HG03103 (cell line): Measurements from ENCODE around the gene DIP2B.

Source experiments
- ATAC-seq: cut with Tn5 transposase; IDR thresholded peaks from one replicate; pipeline ENCODE4 v1.9.1; 2021; ENCODE audit warnings: low read depth; ENCODE audit not compliant: unreplicated experiment

Gene DIP2B

DNA sequence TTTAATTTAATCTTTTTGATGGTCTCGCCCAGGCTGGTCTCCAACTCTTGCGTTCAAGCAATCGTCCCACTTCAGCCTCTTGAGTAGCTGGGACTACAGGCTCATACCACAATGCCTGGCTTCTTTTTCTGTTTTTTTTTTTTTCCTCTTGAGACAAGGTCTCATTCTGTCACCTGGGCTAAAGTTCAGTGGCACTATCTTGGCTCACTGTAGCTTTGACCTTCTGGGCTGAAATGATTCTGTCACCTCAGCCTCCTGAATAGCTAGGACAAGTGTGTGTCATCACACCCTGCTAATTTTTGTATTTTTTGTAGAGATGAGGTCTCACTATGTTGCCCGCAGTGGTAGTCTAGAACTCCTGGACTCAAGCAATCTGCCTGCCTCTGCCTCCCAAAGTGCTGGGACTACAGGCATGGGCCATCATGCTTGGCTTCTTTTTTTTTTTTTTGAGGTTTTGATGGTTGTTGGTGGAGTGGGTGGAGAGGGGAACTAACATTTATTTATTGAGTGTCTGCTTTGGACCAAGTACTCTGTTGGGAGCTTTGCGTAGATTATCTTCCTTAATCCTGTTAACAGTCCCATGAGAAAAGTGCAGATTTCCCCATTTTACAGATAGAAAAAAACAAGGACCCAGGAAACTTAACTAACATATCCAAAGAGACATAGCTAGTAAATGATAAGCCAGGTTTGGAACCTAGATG, 102.0 kb downstream of the DIP2B start:
- no peak for ATAC-seq

DNA sequence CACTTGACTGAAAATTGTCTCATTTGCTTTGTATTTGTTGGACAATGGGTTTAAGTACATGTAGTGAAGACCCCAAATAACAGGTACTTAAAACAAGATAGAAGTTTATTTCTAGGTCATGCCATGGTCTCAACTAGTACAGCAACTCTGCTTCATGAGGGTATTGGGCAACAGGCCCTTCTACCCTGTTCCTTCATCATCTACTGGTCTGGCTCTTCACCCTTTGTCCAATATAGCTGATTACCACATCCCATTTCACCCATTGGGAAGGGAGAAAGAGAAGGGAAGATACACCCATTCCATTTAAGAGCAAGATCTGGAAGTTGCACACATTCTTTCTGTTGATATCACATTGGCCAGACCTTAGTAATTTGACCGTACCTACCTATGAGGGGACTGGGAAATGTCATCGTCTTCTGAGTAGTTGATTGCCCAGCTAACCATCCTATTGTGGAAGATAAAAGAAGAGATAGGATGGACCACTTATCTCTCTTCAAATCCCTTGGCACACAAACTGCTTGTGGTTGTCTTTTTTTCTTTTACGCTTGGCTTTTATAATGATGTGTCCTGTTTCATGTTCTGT, 104.6 kb downstream of the DIP2B start:
- ATAC-seq, result no peak

- ATAC-seq, result no peak
Observed at GRCh38 chr12:50610171-50610570, 105.4 kb downstream of the DIP2B start.

DNA sequence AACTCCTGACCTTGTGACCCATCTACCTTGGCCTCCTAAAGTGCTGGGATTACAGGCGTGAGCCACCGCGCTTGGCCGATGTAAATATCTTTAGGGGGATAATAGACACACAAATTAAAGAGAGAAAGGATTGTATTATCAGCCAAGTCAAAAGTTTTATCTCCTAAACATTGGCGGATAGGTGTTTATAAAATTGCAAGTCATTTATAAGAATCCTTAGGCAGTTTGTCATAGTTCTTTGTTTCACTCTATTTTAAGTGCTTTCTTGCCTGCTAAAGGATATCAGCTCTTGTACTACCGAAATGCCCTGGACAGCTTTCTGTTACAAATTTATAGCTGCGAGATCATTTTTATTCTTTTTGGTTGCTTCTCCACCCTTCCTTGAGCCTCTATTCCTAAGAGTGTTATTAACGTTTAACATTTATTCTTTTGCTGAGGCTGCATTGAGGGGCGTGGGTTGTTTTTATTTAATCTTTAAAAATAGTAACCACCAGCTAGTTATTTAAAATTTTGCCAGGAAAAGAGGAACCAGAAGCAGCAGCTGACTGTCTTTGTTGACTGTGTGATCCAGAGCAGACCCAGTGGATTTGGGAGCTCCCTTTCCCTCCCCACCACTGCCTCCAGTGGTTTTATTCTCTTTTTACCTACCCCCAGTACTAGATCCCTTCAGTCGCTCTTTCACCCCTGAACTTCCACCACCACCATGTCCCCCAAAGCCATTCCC, 106.4 kb downstream of the DIP2B start:
- no peak for ATAC-seq

GRCh38 chr12:50612882-50613281, 108.1 kb downstream of the DIP2B start:
- ATAC-seq, result no peak

- no peak for ATAC-seq
Observed at GRCh38 chr12:50613463-50613862, 108.7 kb downstream of the DIP2B start.

- no peak for ATAC-seq
Observed at GRCh38 chr12:50614167-50614759, 109.5 kb downstream of the DIP2B start.

DNA sequence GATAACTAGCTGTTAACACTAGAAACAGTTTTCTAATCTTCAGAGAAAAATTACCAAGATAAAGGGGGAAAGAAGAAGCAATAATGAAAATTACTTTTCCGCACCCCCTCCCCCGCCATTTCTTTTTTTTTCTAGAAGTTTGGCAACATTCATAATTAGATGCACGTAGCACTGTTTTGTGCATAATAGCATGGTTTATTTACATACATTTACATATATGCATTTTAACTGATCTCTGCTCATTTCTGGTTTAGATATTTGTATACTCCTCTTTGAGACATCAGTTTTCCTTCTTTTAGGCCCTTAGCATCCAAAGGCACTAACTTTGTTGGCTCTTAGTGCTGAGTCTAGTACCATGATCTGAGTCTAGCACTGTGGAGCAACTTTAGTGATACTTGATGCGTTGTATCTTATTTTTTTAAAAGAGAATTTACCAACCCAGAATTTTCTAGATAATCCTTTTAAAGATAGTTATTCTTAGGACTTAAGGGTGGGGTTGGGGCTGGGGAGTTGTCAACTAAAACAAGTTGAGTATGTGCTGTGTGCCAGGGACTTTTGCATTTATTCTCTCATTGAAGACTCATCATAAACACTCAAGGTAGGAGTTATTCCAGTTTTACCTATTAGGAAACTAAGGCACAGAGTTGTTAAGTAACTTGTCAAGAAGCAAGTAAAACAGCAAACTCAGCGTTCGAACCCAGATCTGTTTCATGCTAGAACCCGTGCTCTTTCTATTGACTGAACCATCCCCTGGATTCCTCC, 110.5 kb downstream of the DIP2B start:
- no peak for ATAC-seq

DNA sequence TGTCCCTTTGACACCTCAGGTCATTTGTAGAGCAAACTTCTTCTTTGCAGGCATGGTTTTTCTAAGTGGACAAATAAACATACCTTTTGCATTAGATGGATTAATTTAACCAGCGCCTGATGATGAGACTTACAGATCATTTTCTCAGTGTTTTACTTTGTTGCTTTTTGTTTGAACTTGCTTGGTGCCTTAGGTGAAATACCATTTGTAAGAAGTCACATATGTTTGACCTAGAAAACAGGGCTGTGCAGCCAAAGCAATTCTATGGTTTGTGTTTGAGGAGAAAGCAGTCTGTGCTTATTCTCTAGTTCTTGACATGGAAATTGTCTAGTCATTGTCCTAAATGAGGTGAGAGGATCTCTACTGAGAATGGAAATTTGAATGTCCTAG, 111.1 kb downstream of the DIP2B start:
- ATAC-seq, result no peak

GRCh38 chr12:50617657-50618056, 112.9 kb downstream of the DIP2B start:
- no peak for ATAC-seq

GRCh38 chr12:50618864-50619609, 114.3 kb downstream of the DIP2B start:
- no peak for ATAC-seq

DNA sequence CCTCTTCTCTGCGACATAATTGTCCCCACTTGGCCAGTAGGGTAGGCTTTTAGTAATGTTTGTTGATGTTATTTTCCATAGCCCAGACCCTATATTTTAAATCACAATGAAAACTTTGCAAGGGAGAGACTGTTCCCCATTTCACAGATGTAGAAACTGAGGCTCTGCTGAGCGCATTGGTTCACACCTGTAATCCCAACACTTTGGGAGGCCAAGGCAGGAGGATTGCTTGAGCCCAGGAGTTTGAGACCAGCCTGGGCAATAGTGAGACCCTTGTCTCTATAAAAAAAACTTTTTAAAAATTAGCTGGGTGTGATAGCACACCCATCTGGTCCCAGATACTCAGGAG, 114.8 kb downstream of the DIP2B start:
- ATAC-seq, result no peak

- no peak for ATAC-seq
Observed at GRCh38 chr12:50620109-50620977, 115.6 kb downstream of the DIP2B start.

DNA sequence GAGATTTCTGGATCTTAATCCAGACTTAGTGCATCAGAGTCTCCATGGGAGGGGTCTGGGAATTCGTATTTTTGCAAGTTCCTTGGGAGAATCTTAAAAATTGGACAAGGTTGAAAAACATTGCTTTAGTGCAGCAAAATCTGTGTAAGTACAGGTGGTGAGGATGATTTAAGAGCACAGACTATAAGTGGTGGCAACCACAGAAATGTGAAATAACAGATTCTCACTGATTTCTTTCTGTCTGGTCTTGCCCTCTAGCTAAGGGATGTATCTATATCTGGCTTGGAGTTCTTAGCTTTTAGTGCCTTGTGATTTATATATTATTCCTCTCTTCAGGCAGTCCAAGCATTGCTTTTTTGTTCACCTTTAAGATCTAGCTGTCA, 116.2 kb downstream of the DIP2B start:
- ATAC-seq, result no peak

DNA sequence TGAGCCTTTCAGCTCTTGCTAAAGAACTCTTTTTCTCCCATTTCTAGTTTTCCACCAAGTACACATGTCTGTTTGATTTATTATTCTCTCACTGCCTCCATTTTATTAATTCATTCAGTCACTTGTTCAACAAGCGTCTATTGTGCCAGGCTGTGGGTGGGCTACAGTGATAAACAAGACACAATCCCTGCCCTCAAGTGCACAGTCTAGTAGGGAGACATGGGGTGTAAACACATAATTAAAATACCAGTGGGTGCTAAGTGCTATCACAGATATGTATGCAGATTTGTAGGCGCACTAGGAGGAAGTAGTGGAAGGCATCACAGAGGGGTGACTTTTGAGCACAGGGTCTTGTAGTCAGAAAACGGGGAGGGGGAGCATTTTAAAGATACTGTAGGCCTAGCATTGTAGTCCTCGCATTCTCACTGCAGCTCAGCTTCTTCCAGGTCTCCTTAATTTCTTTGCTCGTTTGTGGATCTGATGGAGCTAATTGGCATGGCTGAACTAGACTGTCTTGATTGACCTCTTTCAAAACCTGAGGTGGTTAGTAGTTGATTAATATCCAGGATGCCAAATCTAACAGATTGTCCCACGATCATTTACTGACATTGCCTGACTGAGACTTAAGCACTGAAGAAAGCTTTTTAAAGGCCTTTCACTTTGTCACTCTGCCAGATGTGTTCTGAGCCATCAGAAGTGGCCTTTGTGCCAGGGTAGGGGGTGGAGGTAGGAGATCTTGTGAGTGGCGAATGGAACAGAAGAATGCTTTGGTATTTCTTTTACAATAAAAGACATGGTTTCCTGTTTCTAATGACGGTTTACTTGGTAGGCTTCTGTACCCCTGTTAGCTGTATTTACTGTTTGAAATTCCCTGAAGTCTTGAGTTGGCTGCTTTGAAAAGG, 116.9 kb downstream of the DIP2B start:
- no peak for ATAC-seq

- ATAC-seq, result no peak
Observed at GRCh38 chr12:50625029-50625925, 120.5 kb downstream of the DIP2B start.

GRCh38 chr12:50626026-50626425, 121.2 kb downstream of the DIP2B start:
- ATAC-seq, result no peak
